Tibial nerve (tissue), 4 donors: ENCODE results near the gene PPFIA2. TPM values are rescaled to one million over a fixed set of nuclear protein-coding genes. Genes with fewer than 3 reads are reported as not detected.

ENCODE experiments used
- DNase-seq, 2 donors: peaks; one replicate each; pipeline ENCODE4 v3.0.0-alpha.2; 2019; ENCODE audit warnings: low spot score in 2 of 2
- H3K27ac ChIP-seq, 4 donors: fragments of 200-600 bp; sonication (generic) in 3 of 4; one replicate each; pipeline ENCODE4 v1.5.1; 2017 to 2019; ENCODE audit warnings: mild to moderate bottlenecking in 1 of 4
- H3K27me3 ChIP-seq, 2 donors: fragments of 200-600 bp; sonication (generic) in 1 of 2; one replicate each; pipeline versions ENCODE4 v1.5.1 to v1.6.0; 2017 to 2019
- H3K36me3 ChIP-seq, 3 donors: fragments of 200-600 bp; sonication (generic); one replicate each; pipeline ENCODE4 v1.5.1; 2018 to 2019
- H3K4me1 ChIP-seq, 4 donors: fragments of 200-600 bp; sonication (generic) in 3 of 4; one replicate each; pipeline ENCODE4 v1.5.1; 2017 to 2019
- H3K4me3 ChIP-seq, 4 donors: fragments of 200-600 bp; sonication (generic) in 3 of 4; one replicate each; pipeline ENCODE4 v1.5.1; 2017 to 2019; ENCODE audit warnings: mild to moderate bottlenecking in 1 of 4, moderate library complexity in 1 of 4
- H3K9me3 ChIP-seq, 4 donors: fragments of 200-600 bp; sonication (generic) in 3 of 4; one replicate each; pipeline ENCODE4 v1.5.1; 2017 to 2019
- EP300 ChIP-seq, 2 donors: sonication (generic); formaldehyde crosslinking; IDR thresholded peaks; one replicate each; pipeline ENCODE4 v1.6.1; 2017; ENCODE audit warnings: antibody characterized with exemption in 2 of 2, mild to moderate bottlenecking in 1 of 2
- POLR2A ChIP-seq, 2 donors: fragments of 450-650 bp; IDR thresholded peaks; one replicate each; pipeline ENCODE4 v1.6.1; 2017; ENCODE audit warnings: antibody characterized with exemption in 2 of 2, mild to moderate bottlenecking in 2 of 2, moderate library complexity in 2 of 2
- WGBS, 2 donors: methylation state at CpG; one replicate each; pipeline ENCODE4 v1.1.5; 2018; 5-methylcytosine and 5-hydroxymethylcytosine counted together
- total RNA-seq, 4 donors: library from RNA; depleted of rRNA; stranded (reverse); fragments of >200 nt; gene quantifications; one replicate each; pipeline ENCODE4 v1.1.0, GENCODE V29; 2016
- TF ChIP-seq, protein P1 (sequence below), 5 experiments: fragments of 200-600 bp in 3 of 5; fragments of 450-650 bp in 2 of 5; sonication (generic) in 3 of 5; IDR thresholded peaks; one replicate each; pipeline ENCODE4 v1.5.1; 2016 to 2019; ENCODE audit warnings: antibody characterized with exemption in 5 of 5, mild to moderate bottlenecking in 3 of 5, moderate library complexity in 2 of 5

PPFIA2 gene
- total RNA-seq, 4 donors from 2014 or later, result 5.5 to 20.3 (median 13.2) TPM

DNA sequence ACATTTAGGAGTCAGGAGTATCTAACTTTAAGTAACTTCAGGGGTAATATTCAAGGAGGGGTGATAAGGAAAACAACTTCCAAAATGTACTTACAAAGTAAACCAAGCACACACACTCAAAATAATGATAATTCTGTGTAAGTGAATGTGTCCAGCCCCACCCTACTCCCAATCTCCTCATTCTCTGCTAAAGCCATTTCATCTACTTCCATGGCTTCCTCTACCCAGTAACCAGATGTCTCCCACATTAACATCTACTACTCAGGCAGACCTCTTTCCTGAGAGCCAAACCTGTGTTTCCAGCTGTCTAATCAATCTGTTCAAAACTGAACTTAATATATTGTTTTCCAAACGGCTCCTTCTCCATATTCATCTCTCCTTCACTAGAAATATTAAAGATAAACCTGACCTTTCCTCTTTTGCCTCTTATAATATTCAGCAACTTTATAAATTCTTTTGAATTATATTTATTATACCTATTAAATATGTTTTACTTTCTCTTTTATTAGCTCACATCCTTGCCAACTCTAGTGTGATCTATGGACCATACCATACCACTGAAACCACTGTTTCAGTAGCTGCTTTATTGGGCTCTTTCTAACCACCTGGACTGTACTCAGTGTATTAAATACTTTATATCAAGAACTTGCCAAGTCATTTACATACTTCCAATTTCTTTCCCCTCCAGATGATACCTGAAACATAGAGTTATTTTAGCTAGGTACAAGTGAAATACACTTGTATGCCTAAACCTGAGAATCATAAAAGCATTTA, 170.7 kb downstream of the PPFIA2 start:
- TF ChIP-seq EP300 (IDR thresholded peaks at IDR 0.05), result no peak
- no peak for DNase-seq
- Histone ChIP-seq H3K4me3 (no peak overlapping the region), H3K4me1 (no peaks in the 10 kb centered on the region), H3K9me3 (peaks cover 0 to 14% (median 0%) of the 10 kb centered on the region in 4 donors), H3K36me3 (no peaks in the 10 kb centered on the region), H3K27me3 (no peaks in the 10 kb centered on the region), H3K27ac (no peak overlapping the region)
- 62 to 68% methylated on average over 1 of the region's 1 CpG for WGBS, 2 donors

DNA sequence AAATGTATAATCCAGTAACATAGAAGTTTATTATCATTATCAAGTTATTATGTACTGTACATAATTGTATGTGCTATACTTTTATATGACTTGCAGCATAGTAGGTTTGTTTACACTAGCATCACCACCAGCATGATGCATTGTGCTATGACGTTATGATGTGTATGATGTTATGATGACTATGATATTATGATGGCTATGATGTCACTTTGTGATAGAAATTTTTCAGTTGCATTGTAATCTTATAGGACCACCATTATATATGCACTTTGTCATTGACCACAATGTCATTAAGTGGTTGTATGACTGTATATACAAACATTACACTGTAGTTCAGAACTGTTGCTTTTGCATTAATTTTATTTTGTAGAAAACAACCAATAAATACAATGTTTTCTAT, 173.4 kb downstream of the PPFIA2 start:
- H3K9me3 ChIP-seq, result peaks cover 0 to 7% (median 0%) of the 10 kb centered on the region in 4 donors
- no peaks in the 10 kb centered on the region for H3K4me1 ChIP-seq
- H3K27me3 ChIP-seq, result no peaks in the 10 kb centered on the region
- 57 to 58% methylated on average over 1 of the region's 1 CpG for WGBS, 2 donors
- TF ChIP-seq EP300 (IDR thresholded peaks at IDR 0.05) (no peak), POLR2A (IDR thresholded peaks at IDR 0.05) (no peak)
- TF ChIP-seq, protein P1, sequence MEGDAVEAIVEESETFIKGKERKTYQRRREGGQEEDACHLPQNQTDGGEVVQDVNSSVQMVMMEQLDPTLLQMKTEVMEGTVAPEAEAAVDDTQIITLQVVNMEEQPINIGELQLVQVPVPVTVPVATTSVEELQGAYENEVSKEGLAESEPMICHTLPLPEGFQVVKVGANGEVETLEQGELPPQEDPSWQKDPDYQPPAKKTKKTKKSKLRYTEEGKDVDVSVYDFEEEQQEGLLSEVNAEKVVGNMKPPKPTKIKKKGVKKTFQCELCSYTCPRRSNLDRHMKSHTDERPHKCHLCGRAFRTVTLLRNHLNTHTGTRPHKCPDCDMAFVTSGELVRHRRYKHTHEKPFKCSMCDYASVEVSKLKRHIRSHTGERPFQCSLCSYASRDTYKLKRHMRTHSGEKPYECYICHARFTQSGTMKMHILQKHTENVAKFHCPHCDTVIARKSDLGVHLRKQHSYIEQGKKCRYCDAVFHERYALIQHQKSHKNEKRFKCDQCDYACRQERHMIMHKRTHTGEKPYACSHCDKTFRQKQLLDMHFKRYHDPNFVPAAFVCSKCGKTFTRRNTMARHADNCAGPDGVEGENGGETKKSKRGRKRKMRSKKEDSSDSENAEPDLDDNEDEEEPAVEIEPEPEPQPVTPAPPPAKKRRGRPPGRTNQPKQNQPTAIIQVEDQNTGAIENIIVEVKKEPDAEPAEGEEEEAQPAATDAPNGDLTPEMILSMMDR (IDR thresholded peaks at IDR 0.05), result no peak
- H3K27ac ChIP-seq, result no peak overlapping the region
- DNase-seq, result no peak
- H3K4me3 ChIP-seq, result no peak overlapping the region
- H3K36me3 ChIP-seq, result no peaks in the 10 kb centered on the region

DNA sequence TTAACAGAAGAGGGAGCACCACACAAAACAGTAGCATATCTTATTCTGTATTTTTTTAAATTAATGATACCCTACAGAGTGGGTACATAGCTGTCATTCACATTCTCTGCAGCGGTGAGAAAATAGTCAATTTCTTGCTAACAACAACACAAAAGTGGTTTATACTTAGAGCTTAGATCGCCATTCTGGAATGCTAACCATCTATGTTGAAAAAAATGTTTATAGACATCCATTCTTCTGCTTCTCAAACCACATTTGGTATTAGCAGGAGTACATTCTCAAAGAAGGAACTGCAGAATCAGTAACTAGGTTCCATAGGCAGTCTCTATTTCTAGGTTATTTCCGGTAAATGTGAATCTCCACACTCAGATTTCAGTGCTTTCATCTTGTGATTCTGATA, 185.9 kb downstream of the PPFIA2 start:
- no peaks in the 10 kb centered on the region for H3K4me1 ChIP-seq
- 40 to 53% methylated on average over 3 of the region's 3 CpGs for WGBS, 2 donors
- H3K9me3 ChIP-seq, result no peaks in the 10 kb centered on the region
- no peak overlapping the region for H3K4me3 ChIP-seq
- no peak overlapping the region for H3K27ac ChIP-seq
- no peaks in the 10 kb centered on the region for H3K36me3 ChIP-seq
- TF ChIP-seq EP300 (IDR thresholded peaks at IDR 0.05) (no peak), POLR2A (IDR thresholded peaks at IDR 0.05) (no peak)
- TF ChIP-seq, protein P1 (IDR thresholded peaks at IDR 0.05), result no peak
- DNase-seq, result no peak
- no peaks in the 10 kb centered on the region for H3K27me3 ChIP-seq

DNA sequence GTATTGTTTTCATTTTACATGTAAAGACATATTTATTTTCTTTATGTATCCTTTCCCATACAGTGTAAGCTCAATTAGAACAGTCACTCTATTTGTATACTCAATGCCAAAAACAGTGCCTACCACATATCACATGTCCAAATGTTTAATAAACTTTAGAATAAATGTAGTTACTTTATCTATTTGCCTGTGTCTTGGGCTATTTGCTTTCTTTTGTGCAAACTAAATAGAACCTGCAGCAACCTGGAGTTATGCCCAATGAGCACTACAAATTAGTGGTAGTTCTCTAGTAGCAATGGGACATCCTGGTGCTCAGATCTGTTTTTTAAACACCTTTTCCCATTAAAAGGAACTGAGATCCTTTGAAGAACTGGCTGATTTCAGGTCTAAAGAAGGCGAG, 186.7 kb downstream of the PPFIA2 start:
- TF ChIP-seq, protein P1 (IDR thresholded peaks at IDR 0.05), result no peak
- DNase-seq, result no peak
- no peaks in the 10 kb centered on the region for H3K4me1 ChIP-seq
- H3K4me3 ChIP-seq, result no peak overlapping the region
- WGBS, 2 donors, result 78 to 89% methylated on average over 1 of the region's 1 CpG
- no peaks in the 10 kb centered on the region for H3K9me3 ChIP-seq
- H3K27ac ChIP-seq, result no peak overlapping the region
- no peaks in the 10 kb centered on the region for H3K36me3 ChIP-seq
- H3K27me3 ChIP-seq, result no peaks in the 10 kb centered on the region

DNA sequence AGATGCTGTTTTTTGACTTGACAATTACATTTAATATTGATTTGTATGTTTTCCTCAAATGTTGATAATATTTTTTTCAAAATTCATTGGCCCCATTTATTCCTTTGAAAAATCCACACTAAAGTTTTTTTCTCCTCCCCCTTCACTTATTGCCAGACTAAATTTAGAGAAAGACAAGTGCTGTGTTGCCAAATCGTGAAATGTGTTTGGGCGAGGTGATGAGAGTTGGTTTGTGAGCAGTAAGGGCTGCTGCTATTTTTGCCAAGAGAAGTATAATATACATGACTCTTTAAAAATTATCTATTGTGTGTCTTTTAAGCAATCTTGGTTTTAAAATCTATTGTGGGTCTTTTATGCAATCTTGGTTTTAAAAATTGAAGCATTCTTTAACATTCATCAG, 188.9 kb downstream of the PPFIA2 start:
- DNase-seq, result no peak
- no peaks in the 10 kb centered on the region for H3K36me3 ChIP-seq
- no peak for TF ChIP-seq EP300 (IDR thresholded peaks at IDR 0.05)
- TF ChIP-seq POLR2A (IDR thresholded peaks at IDR 0.05), result no peak
- TF ChIP-seq, protein P1 (IDR thresholded peaks at IDR 0.05), result no peak
- 65 to 77% methylated on average over 2 of the region's 2 CpGs for WGBS, 2 donors
- no peaks in the 10 kb centered on the region for H3K9me3 ChIP-seq
- no peaks in the 10 kb centered on the region for H3K4me1 ChIP-seq
- no peak overlapping the region for H3K4me3 ChIP-seq
- no peak overlapping the region for H3K27ac ChIP-seq
- no peaks in the 10 kb centered on the region for H3K27me3 ChIP-seq
